Upper lobe of left lung (tissue), 6 donors: ENCODE results near the gene XXYLT1. TPM values are rescaled to one million over a fixed set of nuclear protein-coding genes. Genes with fewer than 3 reads are reported as not detected.

Source experiments
- ATAC-seq, 2 donors: fragments of 200-7000 bp; cut with Tn5 transposase; one replicate each; pipeline ENCODE4 v1.9.1; 2022; ENCODE audit warnings: mild to moderate bottlenecking in 2 of 2, moderate library complexity in 2 of 2; ENCODE audit not compliant: low FRiP score in 2 of 2
- DNase-seq, 2 donors: peaks; one replicate each; pipeline ENCODE4 v3.0.0-alpha.2; 2019 to 2020
- H3K27ac ChIP-seq, 4 donors: fragments of 200-600 bp; sonication (generic); one replicate each; pipeline ENCODE4 v1.5.1; 2016 to 2019
- H3K27me3 ChIP-seq, 4 donors: fragments of 200-600 bp; sonication (generic); one replicate each; pipeline ENCODE4 v1.5.1; 2017 to 2019
- H3K36me3 ChIP-seq, 4 donors: fragments of 200-600 bp; sonication (generic); one replicate each; pipeline ENCODE4 v1.5.1; 2016 to 2019
- H3K4me1 ChIP-seq, 4 donors: fragments of 200-600 bp; sonication (generic); one replicate each; pipeline ENCODE4 v1.5.1; 2018 to 2019
- H3K4me3 ChIP-seq, 4 donors: fragments of 200-600 bp; sonication (generic); one replicate each; pipeline ENCODE4 v1.5.1; 2017 to 2019; ENCODE audit warnings: mild to moderate bottlenecking in 2 of 4, moderate library complexity in 1 of 4
- H3K9me3 ChIP-seq, 4 donors: fragments of 200-600 bp; sonication (generic); one replicate each; pipeline ENCODE4 v1.5.1; 2018 to 2019
- EP300 ChIP-seq, 4 donors: sonication (generic); formaldehyde crosslinking; IDR thresholded peaks; one replicate each; pipeline ENCODE4 v1.5.1; 2017; ENCODE audit warnings: antibody characterized with exemption in 4 of 4, control low read depth in 2 of 4
- POLR2A ChIP-seq, 4 donors: fragments of 450-650 bp; IDR thresholded peaks; one replicate each; pipeline ENCODE4 v1.5.1; 2016 to 2017; ENCODE audit warnings: antibody characterized with exemption in 4 of 4, mild to moderate bottlenecking in 2 of 4
- POLR2AphosphoS5 ChIP-seq, 2 donors: sonication (generic); formaldehyde crosslinking; IDR thresholded peaks; one replicate each; pipeline ENCODE4 v1.5.1; 2017; ENCODE audit warnings: antibody characterized with exemption in 2 of 2
- WGBS, 2 donors: methylation state at CpG; one replicate each; pipeline ENCODE4 v1.1.5; 2017 to 2018; 5-methylcytosine and 5-hydroxymethylcytosine counted together
- total RNA-seq, 6 donors: library from RNA; depleted of rRNA in 4 of 6; stranded (reverse); fragments of >200 nt in 4 of 6; gene quantifications; one replicate each; pipeline versions ENCODE4 v1.1.0 to v1.2.1, GENCODE V29; 2016 to 2021
- TF ChIP-seq, protein P1 (sequence below), 6 experiments: fragments of 450-650 bp in 4 of 6; fragments of 200-600 bp in 2 of 6; sonication (generic) in 2 of 6; IDR thresholded peaks; one replicate each; pipeline ENCODE4 v1.5.1; 2016 to 2019; ENCODE audit warnings: antibody characterized with exemption in 6 of 6
- donor health status: DM: no; HTN: no; CAD: no; lungs with moderate emphysema.
- donor health status: DM: no; HTN: yes; CAD: no; lungs with severe emphysema.

The XXYLT1 gene
- total RNA-seq, 6 donors from 2014 or later: 6.3 to 9.6 (median 8.6) TPM

DNA sequence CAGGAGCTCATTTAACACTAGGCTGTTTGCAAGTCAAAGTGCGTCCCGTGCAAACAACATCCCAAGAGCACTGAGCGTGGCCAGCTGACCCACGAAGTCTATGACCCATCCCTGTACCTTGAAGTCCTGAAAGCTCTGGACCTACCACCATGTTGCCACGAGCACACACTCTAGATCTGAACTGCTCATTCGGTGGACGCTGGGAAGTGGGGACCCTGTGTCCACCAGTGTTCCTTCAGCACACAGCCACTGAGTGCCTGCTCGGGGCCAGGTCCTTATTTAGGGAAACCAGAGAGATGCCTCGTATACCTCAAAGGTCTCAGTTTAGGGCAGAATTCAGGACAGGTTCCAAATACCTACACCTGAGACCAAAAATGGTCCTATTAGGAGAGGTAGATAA lies 236.9 kb downstream of the XXYLT1 start:
- no peaks in the 10 kb centered on the region for H3K36me3 ChIP-seq
- H3K27ac ChIP-seq: no peak overlapping the region
- no peak for ATAC-seq
- peaks cover 4 to 29% (median 17%) of the 10 kb centered on the region in 4 donors for H3K4me1 ChIP-seq
- WGBS, 2 donors: 82 to 91% methylated on average over 9 of the region's 9 CpGs
- TF ChIP-seq POLR2AphosphoS5 (IDR thresholded peaks at IDR 0.05): no peak
- TF ChIP-seq EP300 (IDR thresholded peaks at IDR 0.05): no peak
- TF ChIP-seq POLR2A (IDR thresholded peaks at IDR 0.05): no peak
- TF ChIP-seq, protein P1, sequence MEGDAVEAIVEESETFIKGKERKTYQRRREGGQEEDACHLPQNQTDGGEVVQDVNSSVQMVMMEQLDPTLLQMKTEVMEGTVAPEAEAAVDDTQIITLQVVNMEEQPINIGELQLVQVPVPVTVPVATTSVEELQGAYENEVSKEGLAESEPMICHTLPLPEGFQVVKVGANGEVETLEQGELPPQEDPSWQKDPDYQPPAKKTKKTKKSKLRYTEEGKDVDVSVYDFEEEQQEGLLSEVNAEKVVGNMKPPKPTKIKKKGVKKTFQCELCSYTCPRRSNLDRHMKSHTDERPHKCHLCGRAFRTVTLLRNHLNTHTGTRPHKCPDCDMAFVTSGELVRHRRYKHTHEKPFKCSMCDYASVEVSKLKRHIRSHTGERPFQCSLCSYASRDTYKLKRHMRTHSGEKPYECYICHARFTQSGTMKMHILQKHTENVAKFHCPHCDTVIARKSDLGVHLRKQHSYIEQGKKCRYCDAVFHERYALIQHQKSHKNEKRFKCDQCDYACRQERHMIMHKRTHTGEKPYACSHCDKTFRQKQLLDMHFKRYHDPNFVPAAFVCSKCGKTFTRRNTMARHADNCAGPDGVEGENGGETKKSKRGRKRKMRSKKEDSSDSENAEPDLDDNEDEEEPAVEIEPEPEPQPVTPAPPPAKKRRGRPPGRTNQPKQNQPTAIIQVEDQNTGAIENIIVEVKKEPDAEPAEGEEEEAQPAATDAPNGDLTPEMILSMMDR (IDR thresholded peaks at IDR 0.05): no peak
- no peak for DNase-seq
- no peaks in the 10 kb centered on the region for H3K9me3 ChIP-seq
- H3K27me3 ChIP-seq: no peaks in the 10 kb centered on the region
- no peak overlapping the region for H3K4me3 ChIP-seq

DNA sequence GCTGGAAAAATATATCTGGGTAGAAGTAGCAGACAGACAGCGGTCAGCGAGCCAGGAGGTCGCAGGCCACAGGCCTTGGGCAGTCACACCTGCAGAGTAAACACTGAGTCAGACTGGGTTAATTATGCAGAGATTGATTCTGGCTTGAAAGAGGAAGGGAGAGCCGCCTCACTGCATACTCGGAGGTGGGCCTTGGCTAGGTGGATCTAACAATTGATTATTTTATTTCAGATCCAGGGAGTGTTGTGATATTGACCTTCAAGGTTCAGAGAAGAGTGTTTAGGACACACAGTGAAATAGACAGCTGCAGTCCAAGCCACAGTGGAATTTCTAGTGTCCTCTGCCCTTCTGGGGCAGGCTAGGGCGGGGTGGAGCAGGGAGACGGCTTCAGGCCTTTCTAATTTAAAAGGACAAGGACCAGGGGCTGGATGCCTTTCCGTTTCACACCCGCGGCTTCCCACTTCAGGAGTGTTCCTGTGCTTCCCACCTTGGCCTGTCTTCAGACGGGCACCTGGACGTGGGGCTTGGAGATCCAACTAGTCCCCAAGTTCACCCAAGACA lies 237.3 kb downstream of the XXYLT1 start:
- DNase-seq: no peak
- H3K36me3 ChIP-seq: no peaks in the 10 kb centered on the region
- TF ChIP-seq POLR2AphosphoS5 (IDR thresholded peaks at IDR 0.05): no peak
- TF ChIP-seq POLR2A (IDR thresholded peaks at IDR 0.05): no peak
- TF ChIP-seq, protein P1 (IDR thresholded peaks at IDR 0.05): no peak
- TF ChIP-seq EP300 (IDR thresholded peaks at IDR 0.05): no peak
- H3K27ac ChIP-seq: no peak overlapping the region
- no peaks in the 10 kb centered on the region for H3K27me3 ChIP-seq
- 65 to 72% methylated on average over 12 of the region's 12 CpGs for WGBS, 2 donors
- H3K4me1 ChIP-seq: peaks cover 4 to 29% (median 17%) of the 10 kb centered on the region in 4 donors
- H3K4me3 ChIP-seq: no peak overlapping the region
- no peaks in the 10 kb centered on the region for H3K9me3 ChIP-seq
- ATAC-seq: no peak

DNA sequence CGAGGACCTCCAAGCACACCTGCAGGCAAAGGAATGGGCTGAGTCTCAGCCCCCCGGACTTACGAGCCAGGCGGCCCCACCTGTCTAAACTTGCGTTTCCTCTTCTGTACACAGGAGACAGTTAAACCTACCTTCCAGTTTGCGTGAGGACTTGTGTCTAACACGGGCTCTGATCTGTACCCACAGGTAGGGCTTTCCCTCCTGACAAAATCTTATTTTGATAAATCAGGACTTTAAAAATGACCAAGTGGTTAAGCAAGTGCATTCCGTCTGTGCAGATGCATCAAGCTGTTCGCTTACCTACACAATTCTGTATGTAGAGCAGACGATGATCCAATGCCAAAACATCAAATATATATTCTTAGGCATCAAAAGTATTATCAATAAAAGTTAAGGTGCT lies 238.0 kb downstream of the XXYLT1 start:
- TF ChIP-seq EP300 (IDR thresholded peaks at IDR 0.05) (no peak), POLR2A (IDR thresholded peaks at IDR 0.05) (no peak)
- WGBS, 2 donors: 92% methylated on average over 9 to 10 of the region's 10 CpGs

DNA sequence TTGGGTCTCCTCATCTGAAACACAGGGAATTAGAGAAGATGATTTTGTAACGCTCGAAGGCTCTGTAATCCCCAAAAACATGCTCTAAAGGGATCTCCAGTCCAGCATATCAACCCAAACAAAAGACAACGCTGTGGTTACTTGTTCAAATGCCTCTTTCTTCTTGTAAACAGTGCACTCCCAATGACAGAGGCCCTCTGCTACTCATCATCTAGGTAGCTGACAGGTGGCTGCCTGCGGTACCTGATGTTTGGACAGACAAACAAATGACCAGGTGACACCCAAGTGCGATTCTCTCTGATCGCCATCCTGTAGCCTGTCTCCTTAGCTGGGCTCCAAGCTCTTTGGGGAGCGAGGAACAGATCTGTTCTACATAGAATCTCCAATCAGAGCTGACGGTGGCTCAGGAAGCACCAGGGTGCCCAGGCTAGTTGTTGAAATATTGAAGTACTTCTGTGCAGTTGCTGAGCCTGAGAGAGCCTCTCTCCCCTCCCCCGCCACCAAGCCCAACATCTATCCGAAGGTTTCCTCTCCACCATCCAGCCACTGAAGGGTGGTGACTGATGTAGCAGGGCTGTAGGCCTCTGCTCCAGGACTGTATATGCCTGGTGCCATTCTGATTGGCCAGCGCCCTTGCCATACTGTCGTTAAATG lies 238.7 kb downstream of the XXYLT1 start:
- H3K27ac ChIP-seq: peak overlapping the region in 3 of 4 donors; percentile 71 to 80 (median 75)
- WGBS, 2 donors: 76 to 82% methylated on average over 11 to 12 of the region's 12 CpGs
- no peaks in the 10 kb centered on the region for H3K27me3 ChIP-seq
- no peaks in the 10 kb centered on the region for H3K36me3 ChIP-seq
- ATAC-seq: no peak
- H3K9me3 ChIP-seq: no peaks in the 10 kb centered on the region
- H3K4me3 ChIP-seq: no peak overlapping the region
- no peak for DNase-seq
- H3K4me1 ChIP-seq: peaks cover 4 to 29% (median 17%) of the 10 kb centered on the region in 4 donors
- TF ChIP-seq EP300 (IDR thresholded peaks at IDR 0.05) (no peak), POLR2A (IDR thresholded peaks at IDR 0.05) (no peak), POLR2AphosphoS5 (IDR thresholded peaks at IDR 0.05) (no peak)
- TF ChIP-seq, protein P1 (IDR thresholded peaks at IDR 0.05): no peak

More for the DNA sequence above, 238.0 kb downstream of the XXYLT1 start:
- Histone ChIP-seq H3K27me3 (no peaks in the 10 kb centered on the region), H3K36me3 (no peaks in the 10 kb centered on the region), H3K27ac (no peak overlapping the region), H3K9me3 (no peaks in the 10 kb centered on the region), H3K4me3 (no peak overlapping the region), H3K4me1 (peaks cover 4 to 29% (median 17%) of the 10 kb centered on the region in 4 donors)
- no peak for ATAC-seq
- no peak for DNase-seq

DNA sequence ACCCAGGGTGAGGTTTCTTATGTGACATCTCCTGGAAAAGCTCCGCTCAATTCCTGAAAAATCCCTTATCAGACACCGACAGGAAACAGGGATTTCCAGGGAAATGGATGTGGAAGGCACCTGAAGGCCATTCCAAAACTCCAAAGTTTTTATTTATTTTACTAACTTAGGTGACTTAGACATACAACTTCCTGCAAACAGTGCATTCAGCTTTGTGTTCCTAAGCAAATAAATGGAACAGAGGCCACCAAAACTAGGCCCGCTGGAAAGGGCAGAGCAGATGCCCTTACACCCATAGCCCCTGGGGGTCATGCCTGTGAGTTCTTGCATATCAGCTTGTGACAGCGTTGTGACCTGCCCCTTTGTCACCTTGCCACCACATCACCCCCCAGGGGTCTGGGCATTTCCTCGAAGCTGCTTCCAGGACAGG lies 239.4 kb downstream of the XXYLT1 start:
- H3K27ac ChIP-seq: peak overlapping the region in 3 of 4 donors; percentile 71 to 80 (median 75)
- DNase-seq: no peak

More for the DNA sequence above, 239.4 kb downstream of the XXYLT1 start:
- TF ChIP-seq EP300 (IDR thresholded peaks at IDR 0.05): peak in 3 of 4 donors; percentile 35 to 68 (median 62)
- TF ChIP-seq POLR2AphosphoS5 (IDR thresholded peaks at IDR 0.05): peak in 1 of 2 donors; percentile 56
- TF ChIP-seq, protein P1 (IDR thresholded peaks at IDR 0.05): no peak
- peaks cover 4 to 29% (median 17%) of the 10 kb centered on the region in 4 donors for H3K4me1 ChIP-seq
- no peaks in the 10 kb centered on the region for H3K27me3 ChIP-seq
- no peak overlapping the region for H3K4me3 ChIP-seq
- WGBS, 2 donors: 77 to 84% methylated on average over 5 of the region's 5 CpGs
- H3K36me3 ChIP-seq: no peaks in the 10 kb centered on the region
- ATAC-seq: no peak
- no peaks in the 10 kb centered on the region for H3K9me3 ChIP-seq
